Spleen (tissue), 11 donors: ENCODE measurements around the gene PRPF38A. TPM values are rescaled to one million over a fixed set of nuclear protein-coding genes. Genes with fewer than 3 reads are reported as not detected.

Experiments used
- DNase-seq: peaks from one replicate; pipeline ENCODE4 v3.0.0-alpha.2; 2020
- H3K27ac ChIP-seq, 8 donors: fragments of 200-600 bp; sonication (generic) in 7 of 8; 1 replicate in 4 of 8; 2 replicates in 4 of 8; pipeline versions ENCODE4 v1.5.0 to v1.8.0; 2016 to 2021; ENCODE audit warnings: inconsistent platforms in 4 of 8, mild to moderate bottlenecking in 4 of 8, moderate library complexity in 1 of 8
- H3K27me3 ChIP-seq, 7 donors: fragments of 200-600 bp; sonication (generic) in 6 of 7; replicated peaks in 1 of 7; 1 replicate in 4 of 7; 2 replicates in 3 of 7; pipeline versions ENCODE4 v1.5.0 to v1.8.0; 2016 to 2021; ENCODE audit warnings: inconsistent platforms in 3 of 7, mild to moderate bottlenecking in 1 of 7
- H3K36me3 ChIP-seq, 6 donors: fragments of 200-600 bp; sonication (generic) in 5 of 6; 1 replicate in 4 of 6; 2 replicates in 2 of 6; pipeline versions ENCODE4 v1.5.0 to v1.8.0; 2016 to 2021; ENCODE audit warnings: inconsistent platforms in 2 of 6
- H3K4me1 ChIP-seq, 6 donors: fragments of 200-600 bp; sonication (generic) in 5 of 6; 1 replicate in 3 of 6; 2 replicates in 3 of 6; pipeline versions ENCODE4 v1.5.0 to v1.8.0; 2016 to 2021; ENCODE audit warnings: inconsistent platforms in 3 of 6
- H3K4me3 ChIP-seq, 8 donors: fragments of 200-600 bp; sonication (generic) in 7 of 8; 1 replicate in 4 of 8; 2 replicates in 4 of 8; pipeline versions ENCODE4 v1.5.0 to v1.8.0; 2016 to 2021; ENCODE audit warnings: inconsistent platforms in 4 of 8, mild to moderate bottlenecking in 4 of 8, moderate library complexity in 2 of 8
- H3K9me3 ChIP-seq, 8 donors: fragments of 200-600 bp; sonication (generic) in 7 of 8; 1 replicate in 4 of 8; 2 replicates in 4 of 8; pipeline versions ENCODE4 v1.5.0 to v1.8.0; 2016 to 2021; ENCODE audit warnings: inconsistent platforms in 4 of 8
- CTCF ChIP-seq, 11 experiments: fragments of 200-600 bp in 7 of 11; fragments of 450-650 bp in 4 of 11; sonication (generic) in 4 of 11; IDR thresholded peaks in 8 of 11; conservative IDR thresholded peaks in 3 of 11; 1 replicate in 7 of 11; 2 replicates in 4 of 11; pipeline versions ENCODE4 v1.4.0 to v1.8.0; 2016 to 2021; ENCODE audit warnings: antibody characterized with exemption in 11 of 11, inconsistent platforms in 4 of 11, mild to moderate bottlenecking in 1 of 11
- POLR2A ChIP-seq, 3 donors: fragments of 450-650 bp; IDR thresholded peaks; one replicate each; pipeline ENCODE4 v1.5.1; 2017; ENCODE audit warnings: antibody characterized with exemption in 3 of 3, mild to moderate bottlenecking in 1 of 3
- POLR2AphosphoS5 ChIP-seq, 3 donors: sonication (generic); formaldehyde crosslinking; IDR thresholded peaks; one replicate each; pipeline ENCODE4 v1.5.1; 2017; ENCODE audit warnings: antibody characterized with exemption in 3 of 3
- WGBS, 5 donors: extraction: QIAGEN DNeasy Blood & Tissue Kit in 3 of 5; methylation state at CpG; one replicate each; pipeline versions ENCODE4 v1.1.5 to v1.1.7; 2013 to 2018; 5-methylcytosine and 5-hydroxymethylcytosine counted together
- intact Hi-C: fragments of 100-400 bp; cut with DNase I; formaldehyde crosslinking; loops from one replicate; pipeline ENCODE4 v1.15.0; 2023; ENCODE audit warnings: low total_unique reads
- polyA plus RNA-seq, 3 donors: library from polyadenylated mRNA; stranded (reverse); fragments of 200-250 nt; gene quantifications; one replicate each; pipeline ENCODE4 v1.2.1, GENCODE V29; 2013
- total RNA-seq, 7 donors: library from RNA; depleted of rRNA in 3 of 7; stranded (reverse); fragments of >200 nt in 3 of 7; fragmentation: NEBNext Ultra II Directional in 4 of 7; extraction: Animal tissue kit (Norgen Biotek cat#: 25700) in 4 of 7; gene quantifications; one replicate each; pipeline versions ENCODE4 v1.1.0 to v1.2.1, GENCODE V29; 2016 to 2021
- donor health status: healthy with polysubstance abuse.
- donor health status: DM: no; HTN: no; CAD: no; lungs with moderate emphysema.
- donor health status: DM: no; HTN: no; CAD: no.
- donor health status: Bipolar disorder and iron deficiency.
- donor health status: healthy.
- donor health status: DM: no; HTN: no; CAD: no.
- donor health status: DM: yes; HTN: yes; CAD: no.

Gene PRPF38A
- total and polyA plus RNA-seq, 10 donors, result 13.8 to 50.4 (median 23.6) TPM

GRCh38 chr1:52432807-52433206, 28.4 kb downstream of the PRPF38A start:
- 94 to 98% (median 95%) methylated on average over 8 of the region's 8 CpGs for WGBS, 5 donors
- no peak overlapping the region for H3K4me3 ChIP-seq
- H3K27me3 ChIP-seq, result no peaks in the 10 kb centered on the region
- H3K4me1 ChIP-seq, result no peaks in the 10 kb centered on the region
- H3K27ac ChIP-seq, result no peak overlapping the region
- intact Hi-C loops, result no loop called here
- peaks cover 5 to 99% (median 61%) of the 10 kb centered on the region in 6 donors for H3K36me3 ChIP-seq
- H3K9me3 ChIP-seq, result no peaks in the 10 kb centered on the region
- no peak for DNase-seq
- no peak for TF ChIP-seq CTCF (IDR thresholded peaks at IDR 0.05 in 8 of 11, conservative IDR thresholded peaks at IDR 0.05 in 3 of 11)
- no peak for TF ChIP-seq POLR2AphosphoS5 (IDR thresholded peaks at IDR 0.05)
- TF ChIP-seq POLR2A (IDR thresholded peaks at IDR 0.05), result no peak

- no peak for DNase-seq
- Histone ChIP-seq H3K27ac (no peak overlapping the region), H3K4me3 (no peak overlapping the region), H3K36me3 (peaks cover 5 to 99% (median 65%) of the 10 kb centered on the region in 6 donors), H3K4me1 (no peaks in the 10 kb centered on the region), H3K9me3 (no peaks in the 10 kb centered on the region), H3K27me3 (no peaks in the 10 kb centered on the region)
- 95 to 100% (median 97%) methylated on average over 1 of the region's 1 CpG for WGBS, 5 donors
- intact Hi-C loops, result no loop called here
- no peak for TF ChIP-seq POLR2A (IDR thresholded peaks at IDR 0.05)
- no peak for TF ChIP-seq CTCF (IDR thresholded peaks at IDR 0.05 in 8 of 11, conservative IDR thresholded peaks at IDR 0.05 in 3 of 11)
- no peak for TF ChIP-seq POLR2AphosphoS5 (IDR thresholded peaks at IDR 0.05)
Observed at GRCh38 chr1:52435211-52435610, 30.8 kb downstream of the PRPF38A start.

- Histone ChIP-seq H3K27ac (no peak overlapping the region), H3K27me3 (no peaks in the 10 kb centered on the region), H3K4me1 (no peaks in the 10 kb centered on the region), H3K36me3 (peaks cover 5 to 99% (median 64%) of the 10 kb centered on the region in 6 donors), H3K4me3 (no peak overlapping the region), H3K9me3 (no peaks in the 10 kb centered on the region)
- no peak for TF ChIP-seq POLR2A (IDR thresholded peaks at IDR 0.05)
- TF ChIP-seq CTCF (IDR thresholded peaks at IDR 0.05 in 8 of 11, conservative IDR thresholded peaks at IDR 0.05 in 3 of 11), result no peak
- no peak for TF ChIP-seq POLR2AphosphoS5 (IDR thresholded peaks at IDR 0.05)
- WGBS, 5 donors, result 86 to 100% (median 94%) methylated on average over 1 of the region's 1 CpG
- intact Hi-C loops, result no loop called here
- no peak for DNase-seq
Observed at GRCh38 chr1:52435650-52436049, 31.2 kb downstream of the PRPF38A start.

- Histone ChIP-seq H3K4me1 (no peaks in the 10 kb centered on the region), H3K9me3 (no peaks in the 10 kb centered on the region), H3K4me3 (no peak overlapping the region), H3K27ac (no peak overlapping the region), H3K36me3 (peaks cover 5 to 100% (median 57%) of the 10 kb centered on the region in 6 donors), H3K27me3 (no peaks in the 10 kb centered on the region)
- WGBS, 5 donors, result 93 to 95% (median 95%) methylated on average over 7 of the region's 7 CpGs
- intact Hi-C loops, result no loop called here
- DNase-seq, result no peak
- no peak for TF ChIP-seq POLR2AphosphoS5 (IDR thresholded peaks at IDR 0.05)
- no peak for TF ChIP-seq CTCF (IDR thresholded peaks at IDR 0.05 in 8 of 11, conservative IDR thresholded peaks at IDR 0.05 in 3 of 11)
Observed at GRCh38 chr1:52436817-52437216, 32.4 kb downstream of the PRPF38A start.
